C4-2B (cell line): ENCODE measurements around the gene ASL.
"Not testable (repeated sequence)": the region's sequence is repeated elsewhere in the genome, so short reads cannot be mapped to it uniquely, and the experiment has no call there.

ENCODE experiments used
- ZFX ChIP-seq: fragments of 450-650 bp; IDR thresholded peaks from 2 replicates; pipeline ENCODE4 v1.6.1; 2017
- TF ChIP-seq, protein P1 (sequence below): fragments of 450-650 bp; conservative IDR thresholded peaks from 2 replicates; pipeline ENCODE4 v1.5.1; 2017; ENCODE audit warnings: mild to moderate bottlenecking

DNA sequence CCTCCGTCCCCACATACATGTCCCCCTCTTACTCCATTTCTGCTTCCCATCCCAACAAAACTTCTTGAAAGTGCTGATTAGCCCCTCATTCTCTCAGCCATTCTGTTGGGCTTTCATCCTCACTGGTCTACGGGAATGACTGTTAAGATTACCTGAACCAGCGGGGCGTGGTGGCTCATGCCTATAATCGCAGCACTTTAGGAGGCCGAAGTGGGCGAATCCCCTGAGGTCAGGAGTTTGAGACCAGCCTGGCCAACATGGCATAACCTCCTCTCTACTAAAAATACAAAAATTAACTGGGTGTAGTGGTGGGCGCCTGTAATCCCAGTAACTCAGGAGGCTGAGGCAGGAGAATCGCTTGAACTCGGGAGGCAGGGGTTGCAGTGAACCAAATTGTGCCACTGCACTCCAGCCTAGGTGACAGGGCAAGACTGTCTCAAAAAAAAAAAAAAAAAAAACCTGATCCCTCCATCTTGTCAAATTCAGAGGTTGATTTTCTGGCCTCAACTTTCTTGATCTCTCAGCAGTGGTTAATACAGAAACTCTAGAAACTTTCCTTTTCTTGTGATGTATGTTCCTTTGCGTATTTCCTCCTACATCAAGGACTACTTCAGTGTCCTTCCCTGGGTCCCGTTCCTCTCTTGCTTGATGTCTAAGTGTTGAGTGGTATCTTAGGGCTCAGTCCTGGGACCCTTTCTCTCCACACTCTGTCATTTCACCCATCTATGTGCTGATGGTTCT, 41.2 kb downstream of the ASL start:
- TF ChIP-seq, protein P1, sequence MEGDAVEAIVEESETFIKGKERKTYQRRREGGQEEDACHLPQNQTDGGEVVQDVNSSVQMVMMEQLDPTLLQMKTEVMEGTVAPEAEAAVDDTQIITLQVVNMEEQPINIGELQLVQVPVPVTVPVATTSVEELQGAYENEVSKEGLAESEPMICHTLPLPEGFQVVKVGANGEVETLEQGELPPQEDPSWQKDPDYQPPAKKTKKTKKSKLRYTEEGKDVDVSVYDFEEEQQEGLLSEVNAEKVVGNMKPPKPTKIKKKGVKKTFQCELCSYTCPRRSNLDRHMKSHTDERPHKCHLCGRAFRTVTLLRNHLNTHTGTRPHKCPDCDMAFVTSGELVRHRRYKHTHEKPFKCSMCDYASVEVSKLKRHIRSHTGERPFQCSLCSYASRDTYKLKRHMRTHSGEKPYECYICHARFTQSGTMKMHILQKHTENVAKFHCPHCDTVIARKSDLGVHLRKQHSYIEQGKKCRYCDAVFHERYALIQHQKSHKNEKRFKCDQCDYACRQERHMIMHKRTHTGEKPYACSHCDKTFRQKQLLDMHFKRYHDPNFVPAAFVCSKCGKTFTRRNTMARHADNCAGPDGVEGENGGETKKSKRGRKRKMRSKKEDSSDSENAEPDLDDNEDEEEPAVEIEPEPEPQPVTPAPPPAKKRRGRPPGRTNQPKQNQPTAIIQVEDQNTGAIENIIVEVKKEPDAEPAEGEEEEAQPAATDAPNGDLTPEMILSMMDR = not testable (repeated sequence)
- not testable (repeated sequence) for TF ChIP-seq ZFX
